NB4 (cell line): Measurements from ENCODE around the gene ADAM33.
A peak's percentile ranks its signal among the peaks of the same experiment; 100 is the strongest.

Experiments
- DNase-seq: peaks from one replicate; pipeline ENCODE4 v3.0.0; 2010; ENCODE audit warnings: low read depth
- H3K4me3 ChIP-seq: one replicate; pipeline ENCODE4 v1.5.1; 2011; ENCODE audit warnings: mild to moderate bottlenecking, low read depth, low read length, moderate library complexity
- MYC ChIP-seq: IDR thresholded peaks from 2 replicates; pipeline ENCODE4 v1.6.1; 2011; ENCODE audit warnings: low read depth, low read length
- POLR2A ChIP-seq: IDR thresholded peaks from 2 replicates; pipeline ENCODE4 v1.6.1; 2011; ENCODE audit warnings: mild to moderate bottlenecking; ENCODE audit not compliant: insufficient read length; ENCODE audit errors: extremely low read depth
- TF ChIP-seq, protein P1 (sequence below): IDR thresholded peaks from 2 replicates; pipeline ENCODE4 v1.6.1; 2011; ENCODE audit warnings: low read depth, low read length
- TF ChIP-seq, protein P2 (sequence below): IDR thresholded peaks from one replicate; pipeline ENCODE4 v1.5.1; 2012; ENCODE audit warnings: low read depth, low read length

ADAM33 gene

DNA sequence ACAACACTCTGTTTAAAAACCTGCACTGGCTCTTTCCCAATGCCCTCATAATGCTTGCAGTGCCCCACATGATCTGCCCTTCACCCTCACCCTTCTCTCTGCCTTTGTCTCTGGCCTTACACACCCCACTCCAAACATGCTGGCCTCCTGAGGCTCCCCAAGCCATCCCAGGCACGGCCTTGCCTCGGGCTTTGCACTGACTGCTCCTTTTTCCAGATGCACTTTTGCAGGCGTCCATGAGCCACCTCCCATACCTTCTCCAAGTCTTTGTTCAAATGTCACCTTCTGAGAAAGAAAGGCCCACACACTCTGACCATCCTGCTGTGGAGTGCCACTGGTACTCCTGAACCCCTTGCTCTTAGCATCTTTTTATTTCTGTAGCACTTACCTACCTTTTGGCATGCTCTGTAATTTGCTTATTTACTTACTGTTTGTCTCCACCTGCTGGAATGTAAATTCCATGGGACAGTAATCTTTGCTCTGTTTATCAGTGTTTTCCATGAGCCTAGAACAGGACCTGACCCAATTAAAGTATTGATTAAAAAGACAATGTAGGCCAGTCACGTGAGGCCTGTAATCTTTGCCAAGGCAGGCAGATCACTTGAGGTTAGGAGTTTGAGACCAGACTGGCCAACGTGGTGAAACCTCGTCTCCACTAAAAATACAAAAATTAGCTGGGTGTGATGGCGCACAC, 49.4 kb downstream of the ADAM33 start:
- H3K4me3 ChIP-seq = no peak overlapping the region
- TF ChIP-seq, protein P1, sequence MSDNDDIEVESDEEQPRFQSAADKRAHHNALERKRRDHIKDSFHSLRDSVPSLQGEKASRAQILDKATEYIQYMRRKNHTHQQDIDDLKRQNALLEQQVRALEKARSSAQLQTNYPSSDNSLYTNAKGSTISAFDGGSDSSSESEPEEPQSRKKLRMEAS = no peak
- TF ChIP-seq MYC = no peak
- no peak for TF ChIP-seq POLR2A
- TF ChIP-seq, protein P2, sequence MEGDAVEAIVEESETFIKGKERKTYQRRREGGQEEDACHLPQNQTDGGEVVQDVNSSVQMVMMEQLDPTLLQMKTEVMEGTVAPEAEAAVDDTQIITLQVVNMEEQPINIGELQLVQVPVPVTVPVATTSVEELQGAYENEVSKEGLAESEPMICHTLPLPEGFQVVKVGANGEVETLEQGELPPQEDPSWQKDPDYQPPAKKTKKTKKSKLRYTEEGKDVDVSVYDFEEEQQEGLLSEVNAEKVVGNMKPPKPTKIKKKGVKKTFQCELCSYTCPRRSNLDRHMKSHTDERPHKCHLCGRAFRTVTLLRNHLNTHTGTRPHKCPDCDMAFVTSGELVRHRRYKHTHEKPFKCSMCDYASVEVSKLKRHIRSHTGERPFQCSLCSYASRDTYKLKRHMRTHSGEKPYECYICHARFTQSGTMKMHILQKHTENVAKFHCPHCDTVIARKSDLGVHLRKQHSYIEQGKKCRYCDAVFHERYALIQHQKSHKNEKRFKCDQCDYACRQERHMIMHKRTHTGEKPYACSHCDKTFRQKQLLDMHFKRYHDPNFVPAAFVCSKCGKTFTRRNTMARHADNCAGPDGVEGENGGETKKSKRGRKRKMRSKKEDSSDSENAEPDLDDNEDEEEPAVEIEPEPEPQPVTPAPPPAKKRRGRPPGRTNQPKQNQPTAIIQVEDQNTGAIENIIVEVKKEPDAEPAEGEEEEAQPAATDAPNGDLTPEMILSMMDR = no peak
- DNase-seq = no peak

DNA sequence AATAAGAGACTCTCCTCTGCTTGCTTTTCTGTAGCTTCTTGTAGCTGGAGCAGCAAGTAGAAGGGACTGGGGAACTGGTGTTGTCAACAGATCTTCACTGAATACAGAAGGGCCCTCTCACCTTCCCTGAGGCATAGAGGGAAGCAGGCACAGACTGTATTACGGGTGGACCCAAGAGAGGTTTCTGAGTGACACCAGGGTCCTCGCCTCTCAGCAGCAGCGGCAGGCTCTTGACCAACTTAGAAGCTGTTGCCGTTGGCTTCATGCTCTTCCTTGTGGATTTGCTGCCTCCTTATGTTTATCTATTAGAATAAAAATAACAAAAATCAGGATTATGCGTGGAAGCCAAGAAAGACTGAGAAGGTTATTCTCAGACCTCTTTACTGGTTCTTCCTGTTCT, 50.3 kb downstream of the ADAM33 start:
- H3K4me3 ChIP-seq = no peak overlapping the region
- no peak for TF ChIP-seq MYC
- TF ChIP-seq, protein P1 = no peak
- TF ChIP-seq, protein P2 = no peak
- TF ChIP-seq POLR2A = no peak

DNA sequence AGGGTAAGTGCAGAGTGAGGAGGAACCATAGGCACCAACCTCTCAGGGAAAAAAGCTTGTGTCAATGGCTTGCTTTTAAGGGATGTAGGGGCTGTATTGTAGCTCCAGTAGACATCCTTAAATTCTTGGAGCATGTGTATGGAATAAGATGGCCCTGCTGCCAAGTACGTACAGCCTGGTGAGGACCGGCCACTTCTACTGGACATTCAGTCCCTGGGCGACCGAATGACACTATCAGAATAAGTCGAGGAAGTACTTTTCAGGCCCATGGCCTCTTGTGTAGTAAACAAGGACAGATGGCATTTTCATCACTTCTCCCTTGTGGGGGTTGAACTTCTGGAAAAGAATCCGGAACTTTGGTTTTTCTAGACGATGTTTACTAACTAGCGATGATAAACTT, 51.4 kb downstream of the ADAM33 start:
- no peak overlapping the region for H3K4me3 ChIP-seq
- no peak for DNase-seq
- no peak for TF ChIP-seq MYC
- TF ChIP-seq, protein P1 = no peak
- TF ChIP-seq POLR2A = no peak
- TF ChIP-seq, protein P2 = no peak

More for the DNA sequence above, 50.3 kb downstream of the ADAM33 start:
- DNase-seq = no peak

DNA sequence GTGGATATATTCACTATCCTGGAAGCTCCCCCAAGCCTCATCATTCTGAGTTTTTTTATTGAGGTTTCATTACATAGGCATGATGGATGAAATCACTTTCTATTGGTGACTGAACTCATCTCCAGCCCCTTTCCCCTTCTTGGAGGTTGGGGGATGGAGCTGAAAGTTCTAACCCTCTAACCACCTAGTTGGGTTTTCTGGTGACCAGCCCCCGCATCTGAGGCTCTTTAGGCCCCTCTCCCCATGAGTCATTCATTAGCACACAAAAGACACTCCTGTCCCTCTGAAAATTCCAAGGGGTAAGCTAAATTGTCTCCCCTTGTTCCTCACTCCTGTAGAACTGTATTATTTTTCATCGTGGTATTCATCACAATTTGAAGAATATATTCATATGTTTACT, 51.9 kb downstream of the ADAM33 start:
- DNase-seq = peak; percentile 43
- TF ChIP-seq, protein P2 = no peak
- TF ChIP-seq MYC = no peak
- no peak for TF ChIP-seq POLR2A
- TF ChIP-seq, protein P1 = no peak
- H3K4me3 ChIP-seq = no peak overlapping the region

DNA sequence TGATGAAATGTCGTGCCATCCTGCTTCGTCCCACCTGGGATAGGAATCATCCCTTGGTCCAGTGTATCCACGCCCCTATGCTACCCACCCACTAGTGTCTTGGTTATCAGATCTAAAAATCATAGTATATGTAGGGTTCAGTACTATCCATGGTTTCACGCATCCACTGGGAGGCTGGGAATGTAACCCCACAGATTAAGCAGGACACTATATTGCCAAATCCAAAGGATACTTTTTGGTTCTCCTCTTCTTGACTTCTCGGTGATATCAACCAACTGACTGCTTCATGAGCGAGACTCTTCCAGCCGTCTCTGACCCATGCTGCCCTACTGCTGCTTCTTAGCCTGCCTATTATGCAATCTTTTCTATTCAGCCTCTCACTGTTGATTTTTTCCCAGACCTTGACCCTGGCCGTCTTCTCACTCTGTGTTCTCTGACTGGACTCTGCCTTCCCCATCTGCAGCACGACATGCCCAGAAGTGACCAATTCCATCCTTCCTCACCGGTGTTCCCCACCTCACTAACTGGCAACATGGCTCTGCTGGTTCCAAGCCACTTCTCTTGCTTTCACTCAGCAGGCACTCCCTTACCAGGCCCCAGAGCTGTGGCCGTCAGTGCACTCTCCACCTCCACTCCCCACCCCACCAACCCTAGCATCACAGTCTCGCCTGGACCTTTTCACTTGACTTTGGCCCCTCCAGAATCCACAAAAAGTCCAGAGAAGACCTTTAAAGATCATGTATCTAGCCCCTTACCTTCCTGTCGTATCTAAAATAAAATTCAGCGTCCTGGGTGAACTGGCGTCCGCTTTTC, 53.1 kb downstream of the ADAM33 start:
- TF ChIP-seq MYC = no peak
- TF ChIP-seq, protein P2 = no peak
- TF ChIP-seq POLR2A = no peak
- TF ChIP-seq, protein P1 = no peak
- H3K4me3 ChIP-seq = no peak overlapping the region
- no peak for DNase-seq
